Measurements from ENCODE around the gene ARHGAP10. TPM values are rescaled to one million over a fixed set of nuclear protein-coding genes. Genes with fewer than 3 reads are reported as not detected.

Gene ARHGAP10
- total and polyA plus RNA-seq, 2 donors (not counting 1 experiment from before 2014, with no cell fraction given): 0.10 to 0.34 TPM

DNA sequence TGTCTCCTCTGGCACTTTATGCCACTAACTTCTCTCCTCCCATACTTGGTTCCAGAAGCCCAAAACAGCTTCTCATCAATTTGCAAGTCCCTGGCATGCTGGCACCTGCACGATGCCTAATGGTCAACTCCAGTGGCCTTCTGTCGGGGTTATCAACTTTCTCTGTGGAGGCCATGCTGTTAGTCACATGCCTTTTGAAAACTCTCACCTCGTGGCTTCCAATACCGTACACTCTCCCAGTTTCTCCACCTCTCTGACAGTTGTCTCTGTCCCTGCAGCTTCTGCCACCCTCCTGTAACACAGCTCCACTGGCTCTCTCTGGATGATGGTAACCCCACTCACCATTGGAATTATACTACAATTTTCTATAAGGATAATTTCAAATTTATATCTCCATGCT, 386.3 kb downstream of the ARHGAP10 start:
- H3K4me2 ChIP-seq (replicated peaks; ENCODE audit: low read depth, low read length, poor library complexity, severe bottlenecking): no peak overlapping the region
- H3K27ac ChIP-seq (ENCODE audit: low read length in 2 of 2): no peak overlapping the region
- H3K9me3 Mint-ChIP-seq (ENCODE audit: insufficient read depth): peaks cover 7% of the 10 kb centered on the region
- TF ChIP-seq, protein P1, sequence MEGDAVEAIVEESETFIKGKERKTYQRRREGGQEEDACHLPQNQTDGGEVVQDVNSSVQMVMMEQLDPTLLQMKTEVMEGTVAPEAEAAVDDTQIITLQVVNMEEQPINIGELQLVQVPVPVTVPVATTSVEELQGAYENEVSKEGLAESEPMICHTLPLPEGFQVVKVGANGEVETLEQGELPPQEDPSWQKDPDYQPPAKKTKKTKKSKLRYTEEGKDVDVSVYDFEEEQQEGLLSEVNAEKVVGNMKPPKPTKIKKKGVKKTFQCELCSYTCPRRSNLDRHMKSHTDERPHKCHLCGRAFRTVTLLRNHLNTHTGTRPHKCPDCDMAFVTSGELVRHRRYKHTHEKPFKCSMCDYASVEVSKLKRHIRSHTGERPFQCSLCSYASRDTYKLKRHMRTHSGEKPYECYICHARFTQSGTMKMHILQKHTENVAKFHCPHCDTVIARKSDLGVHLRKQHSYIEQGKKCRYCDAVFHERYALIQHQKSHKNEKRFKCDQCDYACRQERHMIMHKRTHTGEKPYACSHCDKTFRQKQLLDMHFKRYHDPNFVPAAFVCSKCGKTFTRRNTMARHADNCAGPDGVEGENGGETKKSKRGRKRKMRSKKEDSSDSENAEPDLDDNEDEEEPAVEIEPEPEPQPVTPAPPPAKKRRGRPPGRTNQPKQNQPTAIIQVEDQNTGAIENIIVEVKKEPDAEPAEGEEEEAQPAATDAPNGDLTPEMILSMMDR (IDR thresholded peaks at IDR 0.05): no peak
- no peak for TF ChIP-seq EZH2 (IDR thresholded peaks at IDR 0.05; ENCODE audit: borderline replicate concordance, insufficient read depth, low read depth, low read length, poor library complexity, severe bottlenecking)
- H3K27me3 ChIP-seq (replicated peaks in 1 of 4; ENCODE audit: control extremely low read depth in 1 of 4, control insufficient read depth in 3 of 4, insufficient read depth in 4 of 4, low read length in 3 of 4): no peaks in the 10 kb centered on the region
- H3K4me3 ChIP-seq (ENCODE audit: control extremely low read depth in 1 of 5, extremely low read depth in 1 of 5, insufficient read depth in 1 of 5, low read depth in 2 of 5, low read length in 4 of 5): no peak overlapping the region
- ChIA-PET CTCF (no interaction called here), POLR2A (no interaction called here)
- intact Hi-C loops (cut with micrococcal nuclease): no loop called here
- ATAC-seq (ENCODE audit: low read depth): no peak
- no peak overlapping the region for H3K9ac ChIP-seq (ENCODE audit: low read length)
- no peak for DNase-seq
- no peaks in the 10 kb centered on the region for H3K36me3 ChIP-seq (replicated peaks in 1 of 2; ENCODE audit: control extremely low read depth in 1 of 2, control insufficient read depth in 1 of 2, extremely low read depth in 1 of 2, insufficient read depth in 2 of 2, low read length in 1 of 2)
- H2AFZ ChIP-seq (ENCODE audit: insufficient read depth, low read depth, low read length, poor library complexity, severe bottlenecking): no peak overlapping the region
- no peaks in the 10 kb centered on the region for H3K4me1 ChIP-seq (ENCODE audit: control insufficient read depth in 2 of 2, insufficient read depth in 2 of 2, low read length in 2 of 2)
- H3K27ac Mint-ChIP-seq: no peak overlapping the region
- H3K9me3 ChIP-seq (ENCODE audit: control extremely low read depth in 1 of 3, control insufficient read depth in 2 of 3, insufficient read depth in 1 of 3, low read length in 2 of 3): peaks cover 0 to 6% (median under 1%) of the 10 kb centered on the region in 3 donors
- H3K27me3 Mint-ChIP-seq: no peaks in the 10 kb centered on the region
- no peak overlapping the region for H3K4me3 Mint-ChIP-seq
- H4K20me1 ChIP-seq (ENCODE audit: control insufficient read depth, insufficient read depth, low read length, poor library complexity, severe bottlenecking): no peaks in the 10 kb centered on the region
- no peaks in the 10 kb centered on the region for H3K79me2 ChIP-seq (ENCODE audit: control insufficient read depth, insufficient read depth, low read length)
- WGBS (ENCODE audit: insufficient coverage): 97% methylated on average over 4 of the region's 4 CpGs
- no peaks in the 10 kb centered on the region for H3K4me1 Mint-ChIP-seq

- DNase-seq: no peak
- Histone ChIP-seq H3K4me1 (ENCODE audit: control insufficient read depth in 2 of 2, insufficient read depth in 2 of 2, low read length in 2 of 2) (no peaks in the 10 kb centered on the region), H3K36me3 (replicated peaks in 1 of 2; ENCODE audit: control extremely low read depth in 1 of 2, control insufficient read depth in 1 of 2, extremely low read depth in 1 of 2, insufficient read depth in 2 of 2, low read length in 1 of 2) (no peaks in the 10 kb centered on the region), H3K27me3 (replicated peaks in 1 of 4; ENCODE audit: control extremely low read depth in 1 of 4, control insufficient read depth in 3 of 4, insufficient read depth in 4 of 4, low read length in 3 of 4) (no peaks in the 10 kb centered on the region), H3K79me2 (ENCODE audit: control insufficient read depth, insufficient read depth, low read length) (no peaks in the 10 kb centered on the region), H3K4me3 (ENCODE audit: control extremely low read depth in 1 of 5, extremely low read depth in 1 of 5, insufficient read depth in 1 of 5, low read depth in 2 of 5, low read length in 4 of 5) (no peak overlapping the region), H3K9ac (ENCODE audit: low read length) (no peak overlapping the region), H3K9me3 (ENCODE audit: control extremely low read depth in 1 of 3, control insufficient read depth in 2 of 3, insufficient read depth in 1 of 3, low read length in 2 of 3) (peaks cover 0 to 11% (median 5%) of the 10 kb centered on the region in 3 donors), H2AFZ (ENCODE audit: insufficient read depth, low read depth, low read length, poor library complexity, severe bottlenecking) (no peak overlapping the region), H3K4me2 (replicated peaks; ENCODE audit: low read depth, low read length, poor library complexity, severe bottlenecking) (no peak overlapping the region), H4K20me1 (ENCODE audit: control insufficient read depth, insufficient read depth, low read length, poor library complexity, severe bottlenecking) (no peaks in the 10 kb centered on the region), H3K27ac (ENCODE audit: low read length in 2 of 2) (no peak overlapping the region)
- intact Hi-C loops (cut with micrococcal nuclease): no loop called here
- H3K4me1 Mint-ChIP-seq: no peaks in the 10 kb centered on the region
- no peak for ATAC-seq (ENCODE audit: low read depth)
- no peak overlapping the region for H3K4me3 Mint-ChIP-seq
- ChIA-PET CTCF (no interaction called here), POLR2A (no interaction called here)
- no peaks in the 10 kb centered on the region for H3K27me3 Mint-ChIP-seq
- WGBS (ENCODE audit: insufficient coverage): 86% methylated on average over 3 of the region's 3 CpGs
- H3K9me3 Mint-ChIP-seq (ENCODE audit: insufficient read depth): peaks cover 12% of the 10 kb centered on the region
- TF ChIP-seq, protein P1 (IDR thresholded peaks at IDR 0.05): no peak
- TF ChIP-seq EZH2 (IDR thresholded peaks at IDR 0.05; ENCODE audit: borderline replicate concordance, insufficient read depth, low read depth, low read length, poor library complexity, severe bottlenecking): no peak
- no peak overlapping the region for H3K27ac Mint-ChIP-seq
Observed at GRCh38 chr4:148118633-148119032, 386.7 kb downstream of the ARHGAP10 start.

All from B cell (primary cell).